Ishikawa (cell line): ENCODE data around the gene USE1.

ENCODE experiments used
- CEBPB ChIP-seq: IDR thresholded peaks from 2 replicates; pipeline ENCODE4 v1.6.1; 2012
- CREB1 ChIP-seq: IDR thresholded peaks from 2 replicates; pipeline ENCODE4 v1.6.1; 2012; ENCODE audit warnings: low read depth
- EGR1 ChIP-seq: IDR thresholded peaks from 2 replicates; pipeline ENCODE4 v1.6.1; 2012
- MAX ChIP-seq: IDR thresholded peaks from 2 replicates; pipeline ENCODE4 v1.6.1; 2012
- NFIC ChIP-seq: IDR thresholded peaks from 2 replicates; pipeline ENCODE4 v1.6.1; 2012
- RAD21 ChIP-seq: IDR thresholded peaks from 2 replicates; pipeline ENCODE4 v1.6.1; 2012; ENCODE audit warnings: low read depth
- REST ChIP-seq: IDR thresholded peaks from 2 replicates; pipeline ENCODE4 v1.6.1; 2012; ENCODE audit warnings: low read depth, mild to moderate bottlenecking
- TAF1 ChIP-seq: IDR thresholded peaks from 2 replicates; pipeline ENCODE4 v1.6.1; 2012; ENCODE audit warnings: low read depth, mild to moderate bottlenecking
- TCF12 ChIP-seq: IDR thresholded peaks from 2 replicates; pipeline ENCODE4 v1.6.1; 2012; ENCODE audit warnings: low read depth
- TEAD4 ChIP-seq: IDR thresholded peaks from 2 replicates; pipeline ENCODE4 v1.6.1; 2012
- USF1 ChIP-seq: IDR thresholded peaks from 2 replicates; pipeline ENCODE4 v1.6.1; 2012

GRCh38 chr19:17214508-17215126 lies 540 bp upstream of the USE1 start:
- no peak for TF ChIP-seq MAX
- no peak for TF ChIP-seq CEBPB
- TF ChIP-seq NFIC, result no peak
- no peak for TF ChIP-seq REST
- TF ChIP-seq TAF1, result no peak
- no peak for TF ChIP-seq TCF12
- TF ChIP-seq USF1, result no peak
- no peak for TF ChIP-seq EGR1
- no peak for TF ChIP-seq TEAD4
- TF ChIP-seq RAD21, result no peak
- TF ChIP-seq CREB1, result no peak
